NK-92 (cell line): ENCODE data around the gene COX14.
"Not testable (repeated sequence)": the region's sequence is repeated elsewhere in the genome, so short reads cannot be mapped to it uniquely, and the experiment has no call there.

Experiments used
- DNase-seq: peaks from one replicate; lab custom pipeline; 2025; ENCODE audit not compliant: unreplicated experiment; lab: John Stamatoyannopoulos, UW

The COX14 gene

GRCh38 chr12:50111693-50112455, at the start of gene COX14:
COX14 (plus strand) TSS chr12:50112236; CDS start chr12:50120044, 7,808 bp downstream.
- DNase-seq = peak; percentile 95

GRCh38 chr12:50062728-50063460, 49.1 kb upstream of the COX14 start:
- DNase-seq = no peak

GRCh38 chr12:50065726-50066310, 46.2 kb upstream of the COX14 start:
- no peak for DNase-seq

- no peak for DNase-seq
These were observed 45.6 kb upstream of the COX14 start for GRCh38 chr12:50066402-50066801.

GRCh38 chr12:50069069-50069468, 43.0 kb upstream of the COX14 start:
- no peak for DNase-seq

GRCh38 chr12:50069539-50069938, 42.5 kb upstream of the COX14 start:
- no peak for DNase-seq

GRCh38 chr12:50070314-50071060, 41.5 kb upstream of the COX14 start:
- no peak for DNase-seq

- DNase-seq = no peak
These were observed 39.7 kb upstream of the COX14 start for GRCh38 chr12:50072198-50072907.

- no peak for DNase-seq
These were observed 38.8 kb upstream of the COX14 start for GRCh38 chr12:50073206-50073605.

GRCh38 chr12:50073712-50074111, 38.3 kb upstream of the COX14 start:
- DNase-seq = no peak

GRCh38 chr12:50074936-50075807, 36.9 kb upstream of the COX14 start:
- DNase-seq = no peak

- no peak for DNase-seq
These were observed 36.2 kb upstream of the COX14 start for GRCh38 chr12:50075808-50076170.

GRCh38 chr12:50077099-50077498, 34.9 kb upstream of the COX14 start:
- DNase-seq = no peak

- no peak for DNase-seq
These were observed 33.8 kb upstream of the COX14 start for GRCh38 chr12:50078281-50078680.

GRCh38 chr12:50079771-50080170, 32.3 kb upstream of the COX14 start:
- no peak for DNase-seq

- DNase-seq = no peak
These were observed 30.8 kb upstream of the COX14 start for GRCh38 chr12:50081096-50081808.

- no peak for DNase-seq
These were observed 29.4 kb upstream of the COX14 start for GRCh38 chr12:50082644-50083043.

GRCh38 chr12:50083301-50083700, 28.7 kb upstream of the COX14 start:
- DNase-seq = no peak

- not testable (repeated sequence) for DNase-seq
These were observed 27.6 kb upstream of the COX14 start for GRCh38 chr12:50084409-50084774.
